Activated CD4-positive, alpha-beta T cell treated with anti-CD3 and anti-CD28 coated beads for 1 hour (primary cell): ENCODE results near the gene ADGRD2.

Experiments used
- DNase-seq: peaks from one replicate; pipeline ENCODE4 v3.0.0-alpha.2; 2020

Gene ADGRD2

GRCh38 chr9:124439086-124439485, 11.2 kb upstream of the ADGRD2 start:
- no peak for DNase-seq

GRCh38 chr9:124439686-124440243, 10.5 kb upstream of the ADGRD2 start:
- no peak for DNase-seq

- no peak for DNase-seq
These were observed 9.5 kb upstream of the ADGRD2 start for GRCh38 chr9:124440786-124441185.

- DNase-seq: no peak
These were observed 9.0 kb upstream of the ADGRD2 start for GRCh38 chr9:124441291-124441690.

GRCh38 chr9:124442379-124442778, 7.9 kb upstream of the ADGRD2 start:
- no peak for DNase-seq

DNA sequence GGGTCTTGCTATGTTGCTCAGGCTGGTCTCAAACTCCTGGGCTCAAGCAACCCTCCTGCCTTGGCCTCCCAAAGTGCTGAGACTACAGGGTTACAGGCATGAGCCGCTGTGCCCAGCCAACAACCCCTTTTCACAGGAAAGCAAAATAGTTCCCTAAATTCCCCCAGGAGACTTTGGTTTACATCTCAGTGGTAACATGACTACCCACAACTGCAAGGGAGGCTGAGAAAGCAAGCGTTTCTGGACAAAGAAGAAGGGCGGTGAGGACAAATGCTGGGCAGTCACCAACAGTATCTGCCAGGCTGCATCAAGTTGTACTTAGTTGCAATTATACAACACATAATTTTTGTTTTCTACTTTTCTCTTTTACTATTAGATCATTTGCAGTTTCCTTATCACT, 7.4 kb upstream of the ADGRD2 start:
- DNase-seq: no peak

DNA sequence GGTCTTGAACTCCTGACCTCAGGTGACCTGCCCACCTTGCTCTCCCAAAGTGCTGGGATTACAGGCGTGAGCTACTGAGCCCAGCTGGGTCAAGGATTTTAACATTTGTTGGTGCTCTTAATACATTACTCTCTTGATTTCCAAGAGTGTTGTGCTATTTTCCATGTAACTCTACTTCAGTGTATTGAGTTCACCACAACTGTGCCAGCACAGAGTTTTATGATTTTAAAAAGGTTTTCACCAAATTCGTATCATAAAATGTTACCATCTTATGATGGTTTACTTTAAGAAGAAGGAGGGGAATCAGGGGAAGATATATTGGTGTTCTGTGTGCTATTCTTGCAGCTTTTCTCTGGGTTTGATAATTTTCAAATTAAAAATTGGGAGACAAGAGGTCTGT, 6.6 kb upstream of the ADGRD2 start:
- no peak for DNase-seq

DNA sequence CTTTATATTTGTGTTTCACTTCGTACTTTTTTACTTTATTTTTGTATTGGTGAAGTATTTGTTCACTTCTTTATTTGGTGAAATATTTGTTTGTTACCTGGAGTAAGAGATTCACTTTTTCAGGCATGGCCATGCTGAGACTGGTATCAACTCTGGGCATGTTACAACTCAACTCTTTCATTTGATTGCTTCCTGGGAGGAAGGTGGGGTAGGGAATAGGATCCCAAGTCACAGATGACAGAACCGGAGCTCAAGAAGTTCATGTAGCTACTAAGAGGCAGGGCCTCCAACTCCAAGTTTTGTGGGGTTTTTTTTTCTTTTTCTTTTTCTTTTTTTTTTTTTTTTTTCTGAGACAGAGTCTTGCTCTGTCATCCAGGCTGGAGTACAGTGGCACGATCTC, 6.1 kb upstream of the ADGRD2 start:
- DNase-seq: no peak

DNA sequence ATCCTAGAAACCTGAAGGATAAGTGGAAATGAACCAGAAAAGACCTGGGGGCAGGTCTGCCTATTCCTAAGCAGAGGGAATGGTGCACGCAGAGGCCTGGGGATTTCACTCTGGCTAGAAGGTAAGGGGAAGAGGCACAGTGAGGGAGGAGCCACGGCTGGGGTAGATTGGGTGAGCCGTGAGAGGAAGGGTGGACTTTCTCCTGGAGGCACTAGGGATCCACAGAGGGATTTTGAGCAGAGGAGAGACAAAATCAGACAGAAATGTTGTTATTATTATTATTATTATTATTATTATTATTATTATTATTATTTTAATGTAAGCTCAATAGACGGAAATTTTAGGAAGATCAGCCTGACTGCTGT, 3.0 kb upstream of the ADGRD2 start:
- no peak for DNase-seq

- DNase-seq: no peak
These were observed 2.2 kb upstream of the ADGRD2 start for GRCh38 chr9:124448019-124448418.

- DNase-seq: no peak
These were observed 685 bp upstream of the ADGRD2 start for GRCh38 chr9:124449381-124450151.

GRCh38 chr9:124450931-124451661, 845 bp downstream of the ADGRD2 start:
- DNase-seq: no peak

GRCh38 chr9:124452326-124452725, 2.1 kb downstream of the ADGRD2 start:
- DNase-seq: no peak

GRCh38 chr9:124452841-124453585, 2.8 kb downstream of the ADGRD2 start:
- DNase-seq: no peak

GRCh38 chr9:124453586-124454191, 3.4 kb downstream of the ADGRD2 start:
- no peak for DNase-seq

- no peak for DNase-seq
These were observed 4.0 kb downstream of the ADGRD2 start for GRCh38 chr9:124454296-124454695.

DNA sequence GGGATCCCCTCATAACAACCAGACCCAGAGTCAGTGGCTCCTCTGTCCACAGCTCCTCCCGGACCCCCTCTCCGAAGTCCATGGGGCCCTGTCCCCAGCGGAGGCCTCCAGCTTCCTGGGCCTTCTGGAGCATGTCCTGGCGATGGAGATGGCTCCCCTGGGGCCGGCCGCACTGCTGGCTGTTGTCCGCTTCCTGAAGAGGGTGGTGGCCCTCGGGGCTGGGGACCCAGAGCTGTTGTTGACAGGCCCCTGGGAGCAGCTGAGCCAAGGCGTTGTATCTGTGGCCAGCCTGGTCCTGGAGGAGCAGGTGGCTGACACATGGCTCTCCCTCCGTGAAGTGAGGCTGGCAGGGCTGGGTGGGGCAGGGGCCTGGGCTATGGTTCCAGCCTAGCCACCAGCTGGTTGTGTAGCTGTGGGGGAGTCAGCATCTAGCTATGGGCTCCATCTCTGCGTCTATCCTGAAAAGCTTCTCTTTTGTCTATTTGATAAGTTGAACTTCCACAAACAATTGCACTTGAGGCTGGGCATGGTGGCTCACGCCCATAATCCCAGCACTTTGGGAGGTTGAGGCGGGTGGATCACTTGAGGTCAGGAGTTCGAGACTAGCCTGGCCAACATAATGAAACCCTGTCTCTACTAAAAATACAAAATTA, 4.7 kb downstream of the ADGRD2 start:
- no peak for DNase-seq

DNA sequence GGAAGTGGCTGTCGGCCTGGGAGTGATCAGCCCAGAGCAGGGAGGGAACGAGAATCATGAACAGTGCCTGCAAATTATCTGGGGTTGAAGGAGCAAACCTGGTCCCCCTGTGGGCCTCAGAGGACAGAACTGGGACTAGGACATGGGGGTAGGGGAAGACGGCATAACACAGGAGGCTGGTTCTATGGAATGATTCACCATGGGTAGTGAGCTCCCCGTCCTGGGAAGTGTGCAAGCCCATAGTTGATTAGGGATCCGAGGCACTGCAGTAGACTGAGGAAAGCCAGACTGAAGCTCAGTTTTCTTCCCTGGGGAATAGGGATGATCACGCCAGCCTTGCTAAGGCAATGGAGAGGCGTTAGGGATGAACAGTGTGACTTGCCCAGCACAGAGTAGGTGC, 5.6 kb downstream of the ADGRD2 start:
- no peak for DNase-seq

DNA sequence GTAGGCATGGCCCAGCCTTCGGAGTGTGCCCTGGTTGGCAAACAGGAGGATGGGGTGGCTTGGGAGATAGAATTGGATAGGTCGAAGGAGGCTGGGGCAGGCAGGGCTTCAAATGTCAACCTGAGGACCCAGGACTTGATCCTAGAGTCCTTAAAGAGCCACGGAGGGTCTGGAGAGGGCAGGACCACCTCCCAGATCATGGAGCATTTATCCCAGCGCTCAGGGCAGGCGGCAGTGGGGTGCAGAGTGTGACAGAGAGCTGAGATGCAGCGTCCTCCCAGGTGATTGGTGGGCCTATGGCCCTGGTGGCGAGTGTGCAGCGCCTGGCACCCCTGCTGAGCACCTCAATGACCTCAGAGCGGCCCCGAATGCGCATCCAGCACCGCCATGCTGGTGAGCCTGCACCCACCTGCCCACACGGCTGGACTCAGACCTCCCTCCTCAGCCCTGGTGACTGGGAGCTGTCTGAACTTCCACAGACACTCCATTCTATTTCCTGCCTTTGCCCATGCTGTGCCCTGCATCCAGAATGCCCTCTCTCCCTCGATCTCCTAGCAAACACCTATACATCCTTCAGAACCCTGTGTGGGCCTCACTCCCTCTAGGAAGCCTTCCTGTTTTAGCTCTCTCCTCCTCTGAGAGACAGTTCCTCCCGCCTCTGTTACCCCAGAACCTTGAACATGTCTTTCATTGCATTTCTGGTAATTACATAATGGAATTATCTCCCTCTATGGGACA, 6.3 kb downstream of the ADGRD2 start:
- no peak for DNase-seq

DNA sequence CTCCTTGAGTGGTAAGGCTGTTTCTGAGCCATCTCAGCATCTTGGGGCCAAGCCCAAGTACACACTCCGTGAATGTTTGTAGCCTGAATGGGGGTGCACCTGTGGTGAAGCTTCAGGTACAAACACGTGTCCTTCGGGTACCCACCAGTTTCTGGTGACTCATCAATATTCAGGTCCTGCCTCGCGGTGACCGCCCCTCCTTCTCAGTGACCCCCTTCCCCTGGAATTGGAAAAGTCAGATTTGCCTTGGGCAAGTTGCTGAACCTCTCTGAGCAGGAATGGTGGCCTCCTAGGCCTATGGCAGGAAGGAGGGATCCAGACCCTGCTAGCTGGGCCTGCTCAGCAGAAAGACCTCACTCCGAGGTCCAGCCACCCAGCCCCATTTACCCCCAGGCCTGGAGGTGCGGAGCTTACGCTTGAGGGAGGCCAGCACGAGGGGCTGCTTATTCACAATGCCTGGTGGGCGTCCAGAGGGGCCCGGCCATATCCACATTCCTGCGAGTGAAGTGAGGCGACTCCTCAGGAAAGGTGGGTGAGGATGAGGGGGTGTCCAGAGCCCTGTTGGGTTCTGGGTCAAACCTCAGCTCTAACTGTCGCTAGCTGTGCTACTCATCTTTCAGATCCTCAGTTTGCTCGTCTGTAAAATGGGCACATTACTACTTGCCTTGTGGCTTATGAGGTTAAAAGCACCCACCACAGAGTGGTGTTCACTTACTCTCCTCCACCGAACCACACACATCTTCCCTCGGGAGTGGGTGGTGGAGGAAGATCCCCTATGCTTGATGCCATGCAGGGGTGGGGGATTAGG, 7.0 kb downstream of the ADGRD2 start:
- DNase-seq: no peak

- DNase-seq: no peak
These were observed 7.7 kb downstream of the ADGRD2 start for GRCh38 chr9:124457887-124458431.
